Measurements from ENCODE around the gene CNN2.

DNA sequence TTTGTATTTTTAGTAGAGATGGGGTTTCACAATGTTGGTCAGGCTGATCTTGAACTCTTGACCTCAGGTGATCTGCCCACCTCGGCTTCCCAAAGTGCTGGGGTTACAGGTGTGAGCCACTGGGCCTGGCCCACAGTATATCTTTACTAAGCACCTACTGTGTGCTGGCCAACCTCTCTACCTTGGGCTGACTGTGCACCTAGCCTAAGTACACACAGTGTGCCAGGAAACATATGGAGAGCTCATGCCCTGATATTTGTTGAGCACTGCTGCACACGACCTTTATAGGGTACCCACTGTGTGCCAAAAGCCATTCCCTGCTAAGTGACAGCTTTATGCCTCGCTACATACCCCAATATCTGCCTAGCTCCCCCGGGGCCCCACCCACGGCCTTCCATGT lies 34.3 kb downstream of the CNN2 start:
- TF ChIP-seq POLR2A (IDR thresholded peaks at IDR 0.05; ENCODE audit: low read depth, low read length) (no peak), TAF1 (IDR thresholded peaks at IDR 0.05; ENCODE audit: borderline replicate concordance, low read depth, low read length) (no peak), POLR2AphosphoS5 (IDR thresholded peaks at IDR 0.05; ENCODE audit: low read depth, low read length) (no peak)

Measured in GM12892 (cell line).